Endodermal cell (in vitro differentiated cells): ENCODE data around the gene KCNQ5. TPM values are rescaled to one million over a fixed set of nuclear protein-coding genes. Genes with fewer than 3 reads are reported as not detected.

Experiments
- DNase-seq: peaks from one replicate; pipeline ENCODE4 v3.0.0-alpha.2; 2017
- H3K27ac ChIP-seq: 2 replicates; pipeline ENCODE4 v1.5.1; 2013; ENCODE audit warnings: mild to moderate bottlenecking, low read depth, low read length, moderate library complexity
- H3K27me3 ChIP-seq: 2 replicates; pipeline ENCODE4 v1.6.1; 2013; ENCODE audit warnings: mild to moderate bottlenecking, low read length, moderate library complexity; ENCODE audit not compliant: insufficient read depth, control insufficient read depth, poor library complexity, severe bottlenecking
- H3K36me3 ChIP-seq: 2 replicates; pipeline ENCODE4 v1.7.0; 2013; ENCODE audit warnings: mild to moderate bottlenecking, low read length, moderate library complexity; ENCODE audit not compliant: control insufficient read depth, insufficient read depth
- H3K4me1 ChIP-seq: one replicate; pipeline ENCODE4 v1.7.0; 2013; ENCODE audit warnings: low read length; ENCODE audit not compliant: control insufficient read depth, insufficient read depth
- H3K4me3 ChIP-seq: 2 replicates; pipeline ENCODE4 v1.5.1; 2013; ENCODE audit warnings: mild to moderate bottlenecking, low read length, moderate library complexity
- H3K9ac ChIP-seq: 2 replicates; pipeline ENCODE4 v1.6.1; 2013; ENCODE audit warnings: mild to moderate bottlenecking, low read length, moderate library complexity; ENCODE audit not compliant: poor library complexity, severe bottlenecking; ENCODE audit errors: extremely low read depth
- H3K9me3 ChIP-seq: 2 replicates; pipeline ENCODE4 v1.6.1; 2013; ENCODE audit warnings: mild to moderate bottlenecking, low read length, moderate library complexity; ENCODE audit not compliant: control insufficient read depth
- H3K27ac Mint-ChIP-seq: 2 replicates; pipeline ENCODE4 v1.8.0; 2020; ENCODE audit warnings: mixed read lengths
- H3K27me3 Mint-ChIP-seq: 2 replicates; pipeline ENCODE4 v1.8.0; 2021; ENCODE audit warnings: mild to moderate bottlenecking, mixed read lengths; ENCODE audit not compliant: insufficient read depth
- H3K36me3 Mint-ChIP-seq: 2 replicates; pipeline ENCODE4 v1.8.0; 2020; ENCODE audit warnings: low read depth, mixed read lengths
- H3K4me1 Mint-ChIP-seq: 2 replicates; pipeline ENCODE4 v1.8.0; 2020; ENCODE audit warnings: mixed read lengths
- H3K4me3 Mint-ChIP-seq: 2 replicates; pipeline ENCODE4 v1.8.0; 2020; ENCODE audit warnings: mild to moderate bottlenecking, moderate library complexity, mixed read lengths
- H3K9me3 Mint-ChIP-seq: 2 replicates; pipeline ENCODE4 v1.8.0; 2020; ENCODE audit warnings: mild to moderate bottlenecking, mixed read lengths
- WGBS, 2 experiments: methylation state at CpG; one replicate each; pipeline versions ENCODE4 v1.1.5 to v1.1.7; 2013; ENCODE audit warnings: missing lambda C conversion rate in 2 of 2, mixed read lengths in 1 of 2; ENCODE audit not compliant: insufficient coverage in 1 of 2, insufficient read length in 1 of 2; 5-methylcytosine and 5-hydroxymethylcytosine counted together
- total RNA-seq, 2 donors: library from RNA; stranded (reverse); fragmentation: NEBNext Ultra II Directional in 1 of 2; extraction: Animal tissue kit (Norgen Biotek cat#: 25700) in 1 of 2; gene quantifications; 2 replicates in 1 of 2; 3 replicates in 1 of 2; pipeline ENCODE4 v1.2.1, GENCODE V29; 2021
- TF ChIP-seq, protein P1 (sequence below): fragments of 200-600 bp; sonication (generic); conservative IDR thresholded peaks from 2 replicates; pipeline ENCODE4 v1.5.0; 2021; ENCODE audit warnings: antibody characterized with exemption, mild to moderate bottlenecking

The KCNQ5 gene
- total RNA-seq, 2 donors from 2014 or later = 2.4 to 8.3 TPM

DNA sequence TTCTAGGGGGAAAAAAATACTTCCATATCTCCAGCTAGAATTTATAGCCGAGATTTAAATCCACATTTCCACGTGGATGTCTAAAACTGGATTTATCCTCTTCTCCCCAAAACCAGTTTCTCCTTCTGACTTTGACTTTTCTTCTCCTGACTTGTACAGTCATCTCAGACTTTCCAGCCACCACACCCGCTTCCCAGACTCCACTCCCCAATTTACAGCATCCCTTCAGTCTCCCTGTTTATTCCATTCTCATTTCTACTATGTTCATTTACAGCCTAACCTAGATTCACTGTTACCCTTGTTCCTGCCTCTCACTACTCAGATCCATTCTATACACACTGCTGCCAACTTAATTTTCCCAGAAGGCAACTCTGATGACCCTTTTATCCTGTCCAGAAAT is 378.6 kb downstream of the KCNQ5 start:
- H3K4me3 Mint-ChIP-seq = no peak overlapping the region
- H3K9ac ChIP-seq = no peak overlapping the region
- no peaks in the 10 kb centered on the region for H3K4me1 Mint-ChIP-seq
- no peak overlapping the region for H3K27ac ChIP-seq
- H3K27me3 ChIP-seq = no peaks in the 10 kb centered on the region
- TF ChIP-seq, protein P1, sequence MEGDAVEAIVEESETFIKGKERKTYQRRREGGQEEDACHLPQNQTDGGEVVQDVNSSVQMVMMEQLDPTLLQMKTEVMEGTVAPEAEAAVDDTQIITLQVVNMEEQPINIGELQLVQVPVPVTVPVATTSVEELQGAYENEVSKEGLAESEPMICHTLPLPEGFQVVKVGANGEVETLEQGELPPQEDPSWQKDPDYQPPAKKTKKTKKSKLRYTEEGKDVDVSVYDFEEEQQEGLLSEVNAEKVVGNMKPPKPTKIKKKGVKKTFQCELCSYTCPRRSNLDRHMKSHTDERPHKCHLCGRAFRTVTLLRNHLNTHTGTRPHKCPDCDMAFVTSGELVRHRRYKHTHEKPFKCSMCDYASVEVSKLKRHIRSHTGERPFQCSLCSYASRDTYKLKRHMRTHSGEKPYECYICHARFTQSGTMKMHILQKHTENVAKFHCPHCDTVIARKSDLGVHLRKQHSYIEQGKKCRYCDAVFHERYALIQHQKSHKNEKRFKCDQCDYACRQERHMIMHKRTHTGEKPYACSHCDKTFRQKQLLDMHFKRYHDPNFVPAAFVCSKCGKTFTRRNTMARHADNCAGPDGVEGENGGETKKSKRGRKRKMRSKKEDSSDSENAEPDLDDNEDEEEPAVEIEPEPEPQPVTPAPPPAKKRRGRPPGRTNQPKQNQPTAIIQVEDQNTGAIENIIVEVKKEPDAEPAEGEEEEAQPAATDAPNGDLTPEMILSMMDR = no peak
- no peak for DNase-seq
- H3K27ac Mint-ChIP-seq = no peak overlapping the region
- no peaks in the 10 kb centered on the region for H3K36me3 ChIP-seq
- H3K4me1 ChIP-seq = no peaks in the 10 kb centered on the region
- no peaks in the 10 kb centered on the region for H3K9me3 Mint-ChIP-seq
- no peaks in the 10 kb centered on the region for H3K27me3 Mint-ChIP-seq
- WGBS, 2 experiments = 90 to 92% methylated on average over 3 of the region's 3 CpGs
- no peak overlapping the region for H3K4me3 ChIP-seq
- no peaks in the 10 kb centered on the region for H3K36me3 Mint-ChIP-seq
- no peaks in the 10 kb centered on the region for H3K9me3 ChIP-seq

DNA sequence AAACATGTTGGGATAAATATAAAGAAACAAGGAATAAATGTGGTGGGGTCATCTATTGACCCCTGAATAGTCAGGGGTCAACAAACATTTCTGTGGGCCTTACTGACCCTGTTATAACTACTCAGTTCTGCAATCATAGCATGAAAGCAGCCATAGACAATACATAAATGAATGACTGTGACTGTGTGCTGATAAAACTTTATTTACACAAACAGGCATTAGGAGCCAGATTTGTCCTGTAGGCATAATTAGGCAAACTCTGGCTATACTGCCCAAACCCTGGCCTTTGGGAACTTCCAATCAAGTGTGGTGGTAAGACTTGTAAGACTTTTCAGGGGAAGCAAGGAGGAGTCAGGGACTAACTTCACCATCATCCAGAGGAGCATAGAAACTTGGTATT is 380.7 kb downstream of the KCNQ5 start:
- H3K4me3 Mint-ChIP-seq = no peak overlapping the region

DNA sequence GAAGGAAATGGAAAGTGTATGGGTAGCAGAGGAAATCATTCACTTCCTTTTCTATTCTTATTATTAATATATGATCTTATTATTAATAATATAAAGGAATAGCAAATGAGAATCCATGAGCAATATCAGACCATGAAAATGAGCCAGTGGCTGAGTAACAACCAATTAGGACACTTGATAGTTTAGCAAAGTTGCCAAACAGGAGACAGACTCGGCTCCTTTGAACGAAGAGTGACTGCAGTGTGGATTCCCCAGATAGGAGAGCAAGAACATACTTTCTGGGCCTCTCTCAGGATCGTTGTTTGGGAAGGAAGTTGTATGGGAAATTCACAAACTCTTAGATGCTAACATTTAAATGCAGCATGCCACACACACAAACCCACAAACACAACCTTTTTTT is 381.4 kb downstream of the KCNQ5 start:
- no peaks in the 10 kb centered on the region for H3K9me3 Mint-ChIP-seq
- WGBS, 2 experiments = 94% methylated on average over 2 of the region's 3 CpGs; no CpG with 5 or more reads in 1 of the 2 experiments
- Histone ChIP-seq H3K4me3 (no peak overlapping the region), H3K4me1 (no peaks in the 10 kb centered on the region), H3K27me3 (no peaks in the 10 kb centered on the region), H3K36me3 (no peaks in the 10 kb centered on the region), H3K9me3 (no peaks in the 10 kb centered on the region), H3K9ac (no peak overlapping the region), H3K27ac (no peak overlapping the region)
- H3K4me1 Mint-ChIP-seq = no peaks in the 10 kb centered on the region
- H3K27ac Mint-ChIP-seq = no peak overlapping the region
- DNase-seq = no peak
- H3K27me3 Mint-ChIP-seq = no peaks in the 10 kb centered on the region
- TF ChIP-seq, protein P1 = no peak
- no peaks in the 10 kb centered on the region for H3K36me3 Mint-ChIP-seq
- H3K4me3 Mint-ChIP-seq = no peak overlapping the region

More for the DNA sequence above, 380.7 kb downstream of the KCNQ5 start:
- no peak overlapping the region for H3K27ac ChIP-seq
- H3K4me1 ChIP-seq = no peaks in the 10 kb centered on the region
- no peak overlapping the region for H3K4me3 ChIP-seq
- H3K9ac ChIP-seq = no peak overlapping the region
- no peaks in the 10 kb centered on the region for H3K9me3 ChIP-seq
- no peak for DNase-seq
- H3K36me3 Mint-ChIP-seq = no peaks in the 10 kb centered on the region
- TF ChIP-seq, protein P1 = no peak
- no peaks in the 10 kb centered on the region for H3K27me3 Mint-ChIP-seq
- no peaks in the 10 kb centered on the region for H3K4me1 Mint-ChIP-seq
- H3K9me3 Mint-ChIP-seq = no peaks in the 10 kb centered on the region
- no peaks in the 10 kb centered on the region for H3K36me3 ChIP-seq
- no peak overlapping the region for H3K27ac Mint-ChIP-seq
- no peaks in the 10 kb centered on the region for H3K27me3 ChIP-seq
